ENCODE results near the gene OSTC. TPM values are rescaled to one million over a fixed set of nuclear protein-coding genes. Genes with fewer than 3 reads are reported as not detected.
A peak's percentile ranks its signal among the peaks of the same experiment; 100 is the strongest.

Gene OSTC
- total RNA-seq, 2 donors from 2014 or later = 195 to 215 TPM

- no peak overlapping the region for H3K27ac ChIP-seq (ENCODE audit: low read depth, low read length)
- H3K27me3 Mint-ChIP-seq (ENCODE audit: insufficient read depth) = no peaks in the 10 kb centered on the region
- no peak overlapping the region for H3K27ac Mint-ChIP-seq
- H3K4me1 Mint-ChIP-seq = no peaks in the 10 kb centered on the region
- H3K4me3 Mint-ChIP-seq = no peak overlapping the region
- H3K9ac ChIP-seq (ENCODE audit: extremely low read depth, low read length, poor library complexity, severe bottlenecking) = no peak overlapping the region
- H3K9me3 ChIP-seq (ENCODE audit: control insufficient read depth, low read length) = no peaks in the 10 kb centered on the region
- H3K9me3 Mint-ChIP-seq = peaks cover 3% of the 10 kb centered on the region
- no peak for DNase-seq
- H3K4me3 ChIP-seq (ENCODE audit: low read length) = no peak overlapping the region
- H3K36me3 Mint-ChIP-seq (ENCODE audit: low read depth) = no peaks in the 10 kb centered on the region
- no peaks in the 10 kb centered on the region for H3K27me3 ChIP-seq (ENCODE audit: control insufficient read depth, insufficient read depth, low read length, poor library complexity, severe bottlenecking)
- no peaks in the 10 kb centered on the region for H3K4me1 ChIP-seq (ENCODE audit: control insufficient read depth, insufficient read depth, low read length)
- no peak for TF ChIP-seq CTCF (conservative IDR thresholded peaks at IDR 0.05)
- no peaks in the 10 kb centered on the region for H3K36me3 ChIP-seq (ENCODE audit: control insufficient read depth, insufficient read depth, low read length)
- 82 to 95% methylated on average over 3 of the region's 3 CpGs for WGBS, 2 experiments (ENCODE audit: insufficient coverage in 1 of 2, insufficient read length in 1 of 2)
These were observed 48.2 kb upstream of the OSTC start for GRCh38 chr4:108602163-108602562.

- TF ChIP-seq CTCF (conservative IDR thresholded peaks at IDR 0.05) = no peak
- Histone ChIP-seq H3K4me1 (ENCODE audit: control insufficient read depth, insufficient read depth, low read length) (peaks cover 2% of the 10 kb centered on the region), H3K9ac (ENCODE audit: extremely low read depth, low read length, poor library complexity, severe bottlenecking) (no peak overlapping the region), H3K9me3 (ENCODE audit: control insufficient read depth, low read length) (no peaks in the 10 kb centered on the region), H3K36me3 (ENCODE audit: control insufficient read depth, insufficient read depth, low read length) (no peaks in the 10 kb centered on the region), H3K27ac (ENCODE audit: low read depth, low read length) (no peak overlapping the region), H3K4me3 (ENCODE audit: low read length) (no peak overlapping the region), H3K27me3 (ENCODE audit: control insufficient read depth, insufficient read depth, low read length, poor library complexity, severe bottlenecking) (no peaks in the 10 kb centered on the region)
- DNase-seq = no peak
- Mint-ChIP-seq H3K4me1 (peaks cover 4% of the 10 kb centered on the region), H3K4me3 (no peak overlapping the region), H3K36me3 (ENCODE audit: low read depth) (no peaks in the 10 kb centered on the region), H3K27ac (no peak overlapping the region), H3K9me3 (peaks cover 3% of the 10 kb centered on the region), H3K27me3 (ENCODE audit: insufficient read depth) (no peaks in the 10 kb centered on the region)
- WGBS, 2 experiments (ENCODE audit: insufficient coverage in 1 of 2, insufficient read length in 1 of 2) = 94 to 100% methylated on average over 2 to 3 of the region's 4 CpGs
These were observed 43.2 kb upstream of the OSTC start for GRCh38 chr4:108607079-108607815.

GRCh38 chr4:108611365-108611764 is 39.0 kb upstream of the OSTC start:
- no peak overlapping the region for H3K27ac ChIP-seq (ENCODE audit: low read depth, low read length)
- WGBS, 2 experiments (ENCODE audit: insufficient coverage in 1 of 2, insufficient read length in 1 of 2) = 69 to 81% methylated on average over 6 to 10 of the region's 10 CpGs
- Mint-ChIP-seq H3K36me3 (ENCODE audit: low read depth) (peaks cover 2% of the 10 kb centered on the region), H3K27me3 (ENCODE audit: insufficient read depth) (no peaks in the 10 kb centered on the region), H3K9me3 (peaks cover 7% of the 10 kb centered on the region), H3K4me1 (peaks cover 7% of the 10 kb centered on the region), H3K27ac (no peak overlapping the region), H3K4me3 (no peak overlapping the region)
- no peak overlapping the region for H3K4me3 ChIP-seq (ENCODE audit: low read length)
- H3K27me3 ChIP-seq (ENCODE audit: control insufficient read depth, insufficient read depth, low read length, poor library complexity, severe bottlenecking) = no peaks in the 10 kb centered on the region
- no peak for DNase-seq
- no peak overlapping the region for H3K9ac ChIP-seq (ENCODE audit: extremely low read depth, low read length, poor library complexity, severe bottlenecking)
- peaks cover 4% of the 10 kb centered on the region for H3K4me1 ChIP-seq (ENCODE audit: control insufficient read depth, insufficient read depth, low read length)
- peak; percentile 16 for TF ChIP-seq CTCF (conservative IDR thresholded peaks at IDR 0.05)
- no peaks in the 10 kb centered on the region for H3K36me3 ChIP-seq (ENCODE audit: control insufficient read depth, insufficient read depth, low read length)
- peaks cover 16% of the 10 kb centered on the region for H3K9me3 ChIP-seq (ENCODE audit: control insufficient read depth, low read length)

Data from endodermal cell (in vitro differentiated cells).